Forelimb muscle (tissue), 1 donor: ENCODE data around the gene MDM2. TPM values are rescaled to one million over a fixed set of nuclear protein-coding genes. Genes with fewer than 3 reads are reported as not detected.
"Not testable (repeated sequence)": the region's sequence is repeated elsewhere in the genome, so short reads cannot be mapped to it uniquely, and the experiment has no call there.

Experiments used
- DNase-seq: peaks from one replicate; pipeline ENCODE4 v3.0.0-alpha.2; 2013; ENCODE audit warnings: low read depth
- polyA plus RNA-seq: library from polyadenylated mRNA; unstranded; fragments of 120-200 nt; gene quantifications from one replicate; pipeline ENCODE4 v1.2.1, GENCODE V29; 2013; ENCODE audit not compliant: insufficient read length

Gene MDM2
- polyA plus RNA-seq, 1 donor = 40.9 TPM

DNA sequence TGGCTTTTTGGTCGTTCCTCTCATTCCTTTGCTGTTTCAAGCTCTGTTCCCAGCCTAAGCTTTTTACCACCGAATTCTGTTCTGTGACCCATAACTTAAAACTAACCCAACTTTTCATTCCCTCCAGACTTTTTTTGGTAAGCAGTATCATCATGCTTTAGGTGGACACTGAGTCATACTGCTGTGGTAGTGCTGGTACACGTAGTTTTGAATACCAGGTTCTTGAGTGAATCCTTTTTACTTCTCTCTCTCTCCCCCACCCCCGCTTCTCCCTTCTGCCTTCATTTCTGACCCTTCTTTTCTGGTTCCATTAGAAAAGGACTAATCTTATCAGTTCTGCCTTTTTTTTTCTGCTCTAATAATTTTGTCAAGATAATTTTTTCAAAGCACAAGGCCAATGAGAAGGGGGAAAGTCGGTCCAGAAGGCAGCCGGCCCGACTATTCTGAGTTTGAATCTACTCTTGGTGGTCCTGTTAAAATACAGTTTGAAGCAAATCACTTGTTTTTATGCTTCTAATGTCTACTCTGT lies 2.3 kb upstream of the MDM2 start:
- no peak for DNase-seq

DNA sequence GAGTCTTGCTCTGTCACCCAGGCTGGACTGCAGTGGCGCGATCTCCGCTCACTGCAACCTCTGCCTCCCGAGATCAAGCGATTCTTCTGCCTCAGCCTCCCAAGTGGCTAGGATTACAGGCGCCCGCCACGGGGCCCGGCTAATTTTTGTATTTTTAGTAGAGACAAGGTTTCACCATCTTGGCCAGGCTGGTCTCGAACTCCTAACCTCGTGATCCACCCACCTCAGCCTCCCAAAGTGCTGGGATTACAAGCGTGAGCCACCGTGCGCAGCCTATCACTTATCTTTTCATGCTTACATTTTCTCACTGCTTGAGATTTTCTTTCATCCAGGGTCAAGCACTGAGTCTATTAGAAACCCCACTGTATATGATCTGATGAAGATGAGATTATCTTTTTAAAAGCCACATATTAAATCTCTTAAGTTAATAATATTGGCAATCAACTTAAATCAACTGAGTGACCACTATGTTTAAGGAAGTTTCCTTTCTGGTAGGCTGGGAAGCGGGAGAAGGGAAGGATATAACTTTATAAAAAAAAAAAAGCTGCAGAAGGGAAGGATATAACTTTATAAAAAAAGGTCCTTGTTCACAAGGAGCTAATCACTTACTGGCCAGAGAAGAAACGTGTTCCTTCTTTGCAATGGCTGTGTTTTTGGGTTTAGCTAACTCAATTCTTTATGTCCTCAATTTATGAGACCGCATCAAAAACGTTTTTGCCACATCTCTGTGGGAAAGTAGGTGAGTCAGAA lies 1.3 kb upstream of the MDM2 start:
- no peak for DNase-seq

DNA sequence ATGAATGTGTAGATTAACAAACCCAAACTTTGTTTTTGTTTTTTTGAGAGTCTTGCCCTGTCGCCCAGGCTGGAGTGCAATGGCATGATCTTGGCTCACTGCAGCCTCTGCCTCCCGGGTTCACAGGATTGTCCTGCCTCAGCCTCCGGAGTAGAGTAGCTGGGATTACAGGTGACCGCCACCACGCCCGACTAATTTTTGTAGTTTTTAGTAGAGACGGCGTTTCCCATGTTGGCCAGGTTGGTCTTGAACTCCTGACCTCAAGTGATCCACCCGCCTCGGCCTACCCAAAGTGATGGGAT lies 752 bp upstream of the MDM2 start:
- not testable (repeated sequence) for DNase-seq

DNA sequence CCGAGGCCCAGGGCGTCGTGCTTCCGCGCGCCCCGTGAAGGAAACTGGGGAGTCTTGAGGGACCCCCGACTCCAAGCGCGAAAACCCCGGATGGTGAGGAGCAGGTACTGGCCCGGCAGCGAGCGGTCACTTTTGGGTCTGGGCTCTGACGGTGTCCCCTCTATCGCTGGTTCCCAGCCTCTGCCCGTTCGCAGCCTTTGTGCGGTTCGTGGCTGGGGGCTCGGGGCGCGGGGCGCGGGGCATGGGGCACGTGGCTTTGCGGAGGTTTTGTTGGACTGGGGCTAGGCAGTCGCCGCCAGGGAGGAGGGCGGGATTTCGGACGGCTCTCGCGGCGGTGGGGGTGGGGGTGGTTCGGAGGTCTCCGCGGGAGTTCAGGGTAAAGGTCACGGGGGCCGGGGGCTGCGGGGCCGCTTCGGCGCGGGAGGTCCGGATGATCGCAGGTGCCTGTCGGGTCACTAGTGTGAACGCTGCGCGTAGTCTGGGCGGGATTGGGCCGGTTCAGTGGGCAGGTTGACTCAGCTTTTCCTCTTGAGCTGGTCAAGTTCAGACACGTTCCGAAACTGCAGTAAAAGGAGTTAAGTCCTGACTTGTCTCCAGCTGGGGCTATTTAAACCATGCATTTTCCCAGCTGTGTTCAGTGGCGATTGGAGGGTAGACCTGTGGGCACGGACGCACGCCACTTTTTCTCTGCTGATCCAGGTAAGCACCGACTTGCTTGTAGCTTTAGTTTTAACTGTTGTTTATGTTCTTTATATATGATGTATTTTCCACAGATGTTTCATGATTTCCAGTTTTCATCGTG lies 612 bp downstream of the MDM2 start:
- DNase-seq = peak; percentile 75

DNA sequence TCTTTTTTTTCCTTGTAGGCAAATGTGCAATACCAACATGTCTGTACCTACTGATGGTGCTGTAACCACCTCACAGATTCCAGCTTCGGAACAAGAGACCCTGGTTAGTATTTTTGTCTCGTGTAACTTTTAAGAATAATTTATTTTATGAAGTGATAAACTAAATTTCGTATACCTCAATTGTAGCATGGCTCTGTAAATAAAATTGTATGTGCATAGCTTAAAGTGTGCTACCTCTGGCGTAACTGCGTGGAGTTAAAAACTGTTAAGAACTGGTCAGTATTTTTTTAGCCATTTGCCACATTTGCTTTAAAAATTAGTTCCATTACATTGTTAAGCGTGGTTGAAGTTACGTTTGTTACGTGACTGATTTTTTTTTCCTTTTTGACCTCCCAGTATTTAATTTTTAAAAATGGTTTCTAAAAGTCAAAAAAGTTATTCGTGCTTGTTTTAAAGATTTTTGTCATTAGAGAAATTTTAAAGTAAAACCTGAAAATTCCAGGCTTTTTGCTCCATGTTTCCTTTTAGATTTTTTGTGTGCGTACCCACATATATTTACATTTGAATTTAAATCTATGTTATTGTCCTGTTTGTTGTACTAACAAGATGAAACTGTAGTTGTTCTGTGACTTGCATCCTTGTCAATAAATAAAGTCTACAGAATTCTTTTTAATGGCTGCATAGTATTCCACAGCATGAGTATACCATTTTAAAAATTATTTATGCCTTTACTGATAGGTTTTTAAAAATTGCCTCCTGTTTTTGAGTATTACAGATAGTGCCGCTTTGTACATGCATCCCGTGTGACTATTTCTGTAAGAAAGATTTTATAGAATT lies 1.4 kb downstream of the MDM2 start:
- no peak for DNase-seq

DNA sequence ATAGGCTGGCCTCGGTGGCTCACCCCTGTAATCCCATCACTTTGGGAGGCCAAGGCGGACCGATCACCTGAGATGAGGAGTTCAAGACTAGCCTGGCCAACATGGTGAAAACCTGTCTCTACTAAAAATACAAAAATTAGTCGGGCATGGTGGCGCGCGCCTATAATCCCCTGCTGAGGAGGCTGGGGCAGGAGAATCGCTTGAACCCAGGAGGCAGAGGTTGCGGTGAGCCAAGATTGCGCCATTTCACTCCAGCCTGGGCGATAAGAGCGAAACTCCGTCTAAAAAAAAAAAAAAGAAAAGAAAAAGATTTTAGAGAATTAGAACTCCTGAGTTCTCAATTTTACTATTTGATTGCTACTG lies 2.0 kb downstream of the MDM2 start:
- DNase-seq = not testable (repeated sequence)

DNA sequence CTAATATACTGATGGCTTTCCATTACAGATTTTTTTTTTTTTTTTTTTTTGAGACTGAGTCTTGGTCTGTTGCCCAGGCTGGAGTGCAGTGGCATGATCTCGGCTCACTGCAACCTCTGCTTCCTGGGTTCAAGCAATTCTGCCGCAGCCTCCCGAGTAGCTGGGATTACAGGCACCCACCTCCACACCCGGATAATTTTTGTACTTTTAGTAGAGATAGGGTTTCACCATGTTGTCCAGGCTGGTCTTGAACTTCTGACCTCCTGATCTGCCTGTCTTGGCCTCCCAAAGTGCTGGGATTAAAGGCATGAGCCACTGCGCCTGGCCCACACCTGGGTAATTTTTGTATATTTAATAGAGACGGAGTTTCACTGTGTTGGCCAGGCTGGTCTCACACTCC lies 3.6 kb downstream of the MDM2 start:
- not testable (repeated sequence) for DNase-seq

DNA sequence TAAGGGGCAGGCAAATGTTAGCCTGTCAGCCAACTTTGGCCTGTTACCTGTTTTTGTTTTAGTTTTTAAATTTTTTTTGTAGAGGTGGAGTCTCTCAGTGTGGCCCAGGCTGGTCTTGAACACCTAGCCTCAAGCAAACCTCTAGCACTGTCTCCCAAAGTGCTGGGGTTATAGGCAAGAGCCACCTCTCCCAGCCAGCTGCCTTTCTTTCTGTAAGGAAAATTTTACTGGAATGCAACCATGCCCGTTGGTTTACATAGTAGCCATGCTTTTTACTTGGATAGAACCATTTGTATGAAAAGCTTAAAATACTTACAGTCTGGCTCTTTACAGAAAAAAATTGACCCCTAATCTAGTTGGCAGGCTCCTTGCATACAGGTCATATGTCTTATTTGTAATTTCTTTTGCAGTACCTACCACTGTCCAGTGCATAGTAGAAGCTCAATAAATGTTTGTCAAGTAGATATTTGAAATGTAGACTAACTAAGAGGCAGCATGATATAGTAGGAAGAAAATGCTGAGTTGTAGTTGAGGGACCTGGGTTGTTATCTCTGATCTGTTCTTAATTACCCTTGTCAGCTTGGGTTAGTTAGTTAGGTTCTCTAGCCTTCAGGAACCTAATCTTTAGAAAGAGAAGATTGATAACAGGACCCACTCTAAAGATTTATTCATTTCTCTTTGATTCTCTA lies 4.7 kb downstream of the MDM2 start:
- DNase-seq = no peak

DNA sequence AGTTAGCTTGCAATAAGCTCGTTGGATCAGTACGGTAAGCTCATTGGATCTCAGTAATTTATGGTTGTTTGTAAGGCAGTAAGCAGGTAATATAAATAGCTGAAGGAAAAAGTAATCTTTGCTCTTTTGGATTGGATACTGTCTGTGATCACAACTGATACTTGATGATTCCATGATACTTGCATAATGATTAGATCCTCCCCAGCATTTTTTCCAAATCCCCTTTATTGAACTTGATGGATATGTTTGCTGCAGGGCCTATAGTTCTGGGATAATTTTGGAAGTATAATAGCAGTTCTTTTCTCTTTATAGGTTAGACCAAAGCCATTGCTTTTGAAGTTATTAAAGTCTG lies 5.2 kb downstream of the MDM2 start:
- DNase-seq = no peak

DNA sequence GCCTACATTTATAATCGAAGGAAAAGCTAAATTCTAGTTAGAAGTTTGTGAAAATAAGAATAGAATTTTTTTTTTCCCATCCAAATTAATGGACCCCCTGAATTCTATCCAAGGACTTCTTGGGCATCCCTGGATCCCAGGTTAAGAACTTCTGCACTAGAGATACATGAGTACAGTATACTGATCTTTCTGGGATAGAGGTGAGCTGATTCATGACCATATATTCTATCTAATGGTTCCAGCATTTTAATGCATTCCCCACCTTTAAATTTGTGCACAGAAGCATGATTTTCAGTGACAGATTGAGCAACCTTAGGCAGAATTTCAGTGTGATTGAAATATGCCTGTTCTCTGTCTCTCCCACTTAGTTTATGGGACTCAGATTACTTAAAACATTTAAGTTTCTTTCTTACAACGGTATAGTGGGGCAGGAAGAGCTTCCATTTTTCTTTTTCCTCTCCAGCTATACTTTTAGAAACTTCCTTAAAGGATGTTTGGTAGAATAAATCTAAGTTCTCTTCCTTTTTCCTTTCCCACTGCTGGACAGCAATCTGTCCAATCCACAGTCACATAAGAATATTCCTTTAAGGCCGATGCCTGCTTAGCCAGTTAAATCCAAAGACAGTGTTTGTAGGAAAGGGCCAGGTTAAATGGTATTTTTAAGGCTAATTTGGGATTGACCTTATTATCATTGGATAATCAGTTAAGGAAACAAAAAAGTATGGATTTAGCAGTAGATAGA lies 6.7 kb downstream of the MDM2 start:
- no peak for DNase-seq

DNA sequence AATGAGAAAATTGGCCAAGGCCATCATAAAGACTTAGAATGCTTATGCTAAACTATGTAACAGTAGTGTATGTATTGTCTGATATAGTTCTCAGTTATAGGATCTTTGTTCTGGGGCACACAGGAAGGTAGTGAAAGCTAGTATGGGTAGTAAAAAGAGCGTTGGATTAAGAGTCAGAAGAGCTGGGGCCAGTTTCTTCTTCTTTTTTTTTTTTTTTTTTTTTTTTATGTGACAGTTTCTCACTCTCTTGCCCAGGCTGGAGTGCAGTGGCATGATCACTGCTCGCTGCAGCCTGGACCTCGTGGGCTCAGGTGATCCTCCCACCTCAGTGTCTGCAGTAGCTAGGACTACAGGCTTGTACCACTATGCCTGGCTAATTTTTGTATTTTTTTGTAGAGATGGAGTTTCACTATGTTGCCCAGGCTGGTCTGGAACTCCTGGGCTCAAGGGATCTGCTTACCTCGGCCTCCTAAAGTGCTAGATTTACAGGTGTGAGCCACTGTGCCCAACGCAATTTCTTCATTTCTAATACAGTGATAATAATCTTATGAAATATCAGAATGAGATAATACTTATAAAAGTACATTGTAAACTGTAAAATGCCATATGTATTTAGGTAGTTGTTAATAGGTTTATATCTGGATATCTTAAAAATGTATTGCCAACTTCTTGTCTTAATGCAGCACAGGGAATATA lies 7.4 kb downstream of the MDM2 start:
- no peak for DNase-seq

DNA sequence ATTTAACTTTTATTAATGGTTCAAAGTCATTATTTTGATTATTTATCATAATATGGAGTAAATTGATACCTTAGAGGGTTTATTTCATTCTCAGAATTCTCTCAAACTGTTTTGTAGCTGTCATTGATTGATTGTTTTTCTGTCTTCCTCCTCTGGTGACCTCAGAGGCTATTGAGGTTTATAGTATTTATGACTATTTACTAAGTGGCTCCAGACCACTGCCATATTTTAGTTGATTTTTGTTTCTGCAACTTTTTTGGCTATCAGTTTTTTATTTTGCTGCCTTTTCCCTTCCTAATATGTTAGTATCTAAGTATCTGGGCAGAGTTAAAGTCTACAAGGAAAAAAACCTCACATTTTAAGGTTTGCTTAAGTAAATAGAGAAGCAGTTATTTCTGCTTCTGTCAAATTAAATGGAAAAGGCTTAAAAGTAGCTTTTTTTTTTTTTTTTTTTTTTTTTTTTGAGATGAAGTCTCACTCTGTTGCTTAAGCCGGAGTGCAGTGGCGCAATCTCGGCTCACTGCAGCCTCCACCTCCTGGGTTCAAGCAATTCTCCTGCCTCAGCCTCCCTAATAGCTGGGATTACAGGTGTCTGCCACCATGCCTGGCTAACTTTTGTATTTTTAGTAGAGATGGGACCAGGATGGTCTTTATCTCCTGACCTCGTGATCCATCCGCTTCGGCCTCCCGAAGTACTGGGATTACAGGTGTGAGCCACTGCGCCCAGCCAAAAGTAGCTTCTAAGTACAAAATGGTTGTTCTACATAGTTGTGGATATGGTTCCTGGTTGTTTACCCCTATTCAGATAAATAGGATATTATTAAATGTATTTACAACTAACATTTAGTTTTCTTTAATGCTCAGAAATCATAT lies 8.2 kb downstream of the MDM2 start:
- no peak for DNase-seq

DNA sequence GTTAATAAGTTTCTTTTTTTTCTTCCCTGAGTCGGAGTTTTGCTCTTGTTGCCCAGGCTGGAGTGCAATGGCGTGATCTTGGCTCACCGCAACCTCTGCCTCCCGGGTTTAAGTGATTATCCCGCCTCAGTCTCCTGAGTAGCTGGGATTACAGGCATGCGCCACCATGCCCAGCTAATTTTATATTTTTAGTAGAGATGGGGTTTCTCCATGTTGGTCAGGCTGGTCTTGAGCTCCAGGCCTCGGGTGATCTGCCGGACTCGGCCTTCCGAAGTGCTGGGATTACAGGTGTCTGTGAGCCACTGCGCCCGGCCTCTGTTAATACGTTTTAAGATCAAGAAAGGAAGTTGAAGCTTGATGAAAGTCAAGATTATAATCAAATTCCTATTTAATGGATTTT lies 11.5 kb downstream of the MDM2 start:
- not testable (repeated sequence) for DNase-seq

DNA sequence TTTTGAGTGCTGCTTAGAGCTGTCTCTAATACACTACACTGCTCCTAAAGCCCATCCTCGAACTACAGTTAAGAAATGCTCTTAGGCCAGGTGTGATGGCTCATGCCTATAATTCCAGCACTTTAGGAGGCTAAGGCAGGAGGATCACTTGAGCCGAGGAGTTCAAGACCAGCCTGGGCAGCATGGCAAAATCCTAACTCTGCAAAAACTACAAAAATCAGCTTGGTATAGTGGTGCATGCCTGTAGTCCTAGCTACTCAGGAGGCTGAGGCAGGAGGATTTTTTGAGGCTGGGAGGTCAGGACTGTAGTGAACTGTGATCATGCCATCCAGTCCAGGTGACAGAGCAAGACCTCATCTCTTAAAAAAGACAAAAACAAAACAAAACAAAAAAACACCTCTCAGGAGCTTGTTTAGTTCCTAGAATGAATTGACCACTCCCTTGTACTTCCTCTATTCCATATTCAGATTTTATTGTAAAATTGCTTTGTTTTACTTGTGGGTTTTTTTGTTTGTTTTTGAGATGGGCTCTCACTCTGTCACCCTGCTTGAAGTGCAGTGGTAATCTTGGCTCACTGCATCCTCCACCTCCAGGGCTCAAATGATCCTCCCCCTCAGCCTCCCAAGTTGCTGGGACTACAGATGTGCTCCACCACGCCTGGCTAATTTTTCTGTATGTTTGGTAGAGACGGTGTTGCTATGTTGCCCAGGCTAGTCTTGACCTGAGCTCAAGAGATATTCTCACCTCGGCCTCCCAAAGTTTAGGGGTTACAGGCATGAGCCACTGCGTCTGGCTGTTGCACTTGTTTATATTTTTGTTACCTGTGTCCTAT lies 13.6 kb downstream of the MDM2 start:
- no peak for DNase-seq

DNA sequence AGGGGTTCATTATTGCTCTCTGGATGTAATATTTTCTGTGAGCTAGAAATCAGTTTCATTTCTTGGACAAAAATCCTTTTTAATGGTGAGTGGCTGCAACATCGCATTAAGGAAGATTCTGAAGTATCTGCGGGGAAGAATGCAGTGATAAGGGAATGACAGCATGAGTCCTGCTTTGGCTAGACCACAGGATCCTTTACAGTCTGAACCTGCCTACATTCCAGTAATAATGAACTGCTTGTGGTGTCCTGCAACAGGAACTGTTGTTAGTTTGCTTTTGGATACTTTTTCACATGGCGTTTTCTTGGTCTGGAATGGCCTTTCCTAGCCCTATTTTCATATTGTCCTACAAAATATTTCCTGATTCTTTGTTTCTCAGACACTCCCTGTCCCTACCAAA lies 15.7 kb downstream of the MDM2 start:
- no peak for DNase-seq

DNA sequence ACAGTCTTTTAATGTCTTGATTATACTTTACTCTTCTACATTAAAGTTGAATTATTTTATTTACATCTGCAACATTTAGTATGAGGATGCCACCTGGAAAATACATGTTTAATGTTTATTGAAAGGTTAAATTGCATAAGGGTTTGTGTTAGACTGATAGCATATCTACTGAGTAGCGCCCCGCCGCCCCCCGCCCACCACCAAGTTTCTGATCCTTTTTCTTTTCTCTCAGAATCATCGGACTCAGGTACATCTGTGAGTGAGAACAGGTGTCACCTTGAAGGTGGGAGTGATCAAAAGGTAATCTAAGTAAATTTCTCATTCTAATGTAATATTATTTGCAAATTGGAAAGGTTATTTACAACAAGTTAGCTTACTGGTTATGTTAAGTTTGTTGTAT lies 16.2 kb downstream of the MDM2 start:
- DNase-seq = no peak

DNA sequence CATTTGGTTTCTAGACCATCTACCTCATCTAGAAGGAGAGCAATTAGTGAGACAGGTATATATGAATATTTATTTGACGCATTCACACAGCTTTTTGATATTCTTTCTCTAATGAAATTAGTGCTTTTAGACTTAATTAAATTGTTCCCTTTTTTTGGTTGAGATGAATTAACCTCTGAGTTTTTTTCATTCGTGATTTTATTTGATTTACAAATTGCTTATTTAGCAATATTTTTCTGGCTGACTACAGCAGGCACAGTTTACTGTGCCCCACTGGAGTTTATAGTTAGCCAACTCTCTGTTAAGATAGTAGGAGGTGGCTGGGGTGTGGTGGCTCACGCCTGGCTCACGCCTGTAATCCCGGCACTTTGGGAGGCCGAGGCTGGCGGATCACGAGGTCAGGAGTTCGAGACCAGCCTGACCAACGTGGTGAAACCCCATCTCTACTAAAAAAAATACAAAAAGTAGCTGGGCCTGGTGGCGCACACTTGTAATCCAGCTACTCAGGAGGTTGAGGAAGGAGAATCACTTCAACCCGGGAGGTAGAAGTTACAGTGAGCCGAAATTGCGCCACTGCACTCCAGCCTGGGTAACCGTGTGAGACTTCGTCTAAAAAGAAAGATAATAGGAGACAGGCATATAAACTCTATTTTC lies 16.7 kb downstream of the MDM2 start:
- DNase-seq = no peak

DNA sequence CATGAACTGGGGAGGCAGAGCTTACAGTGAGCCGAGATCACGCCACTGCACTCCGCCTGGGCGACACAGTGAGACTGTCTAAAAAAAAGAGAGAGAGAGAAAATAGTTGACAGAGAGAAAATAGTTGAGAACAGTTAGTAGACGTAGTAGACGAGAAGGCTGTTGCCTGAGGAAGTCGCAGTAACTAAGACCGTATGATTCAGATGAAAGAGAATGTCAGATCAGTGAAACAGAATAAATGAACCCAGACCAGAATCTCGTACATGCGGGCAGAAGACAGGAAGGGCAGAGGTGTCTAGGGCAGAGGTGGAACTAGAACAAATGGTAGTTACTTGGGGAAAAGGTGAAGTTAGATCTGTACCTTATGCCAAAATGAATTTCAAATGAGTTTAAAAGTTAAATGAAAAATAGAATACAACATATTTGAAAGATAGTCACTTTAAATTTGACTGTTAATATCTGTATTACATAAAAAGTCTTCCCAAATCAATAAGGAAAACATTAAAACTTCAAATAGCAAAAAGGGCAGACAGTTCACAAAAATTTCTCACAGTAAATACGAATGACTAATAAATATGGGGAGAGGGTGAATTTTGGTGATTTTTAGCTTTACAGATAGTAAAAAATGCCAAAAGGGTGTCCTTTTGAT lies 17.7 kb downstream of the MDM2 start:
- DNase-seq = no peak
